NOMO-1 treated with dmso at 0.1 percent for 144 hours (cell line): ENCODE measurements around the gene COX19.

ENCODE experiments used
- DNase-seq: peaks from one replicate; lab custom pipeline; 2025; ENCODE audit not compliant: unreplicated experiment; lab: John Stamatoyannopoulos, UW

The COX19 gene

DNA sequence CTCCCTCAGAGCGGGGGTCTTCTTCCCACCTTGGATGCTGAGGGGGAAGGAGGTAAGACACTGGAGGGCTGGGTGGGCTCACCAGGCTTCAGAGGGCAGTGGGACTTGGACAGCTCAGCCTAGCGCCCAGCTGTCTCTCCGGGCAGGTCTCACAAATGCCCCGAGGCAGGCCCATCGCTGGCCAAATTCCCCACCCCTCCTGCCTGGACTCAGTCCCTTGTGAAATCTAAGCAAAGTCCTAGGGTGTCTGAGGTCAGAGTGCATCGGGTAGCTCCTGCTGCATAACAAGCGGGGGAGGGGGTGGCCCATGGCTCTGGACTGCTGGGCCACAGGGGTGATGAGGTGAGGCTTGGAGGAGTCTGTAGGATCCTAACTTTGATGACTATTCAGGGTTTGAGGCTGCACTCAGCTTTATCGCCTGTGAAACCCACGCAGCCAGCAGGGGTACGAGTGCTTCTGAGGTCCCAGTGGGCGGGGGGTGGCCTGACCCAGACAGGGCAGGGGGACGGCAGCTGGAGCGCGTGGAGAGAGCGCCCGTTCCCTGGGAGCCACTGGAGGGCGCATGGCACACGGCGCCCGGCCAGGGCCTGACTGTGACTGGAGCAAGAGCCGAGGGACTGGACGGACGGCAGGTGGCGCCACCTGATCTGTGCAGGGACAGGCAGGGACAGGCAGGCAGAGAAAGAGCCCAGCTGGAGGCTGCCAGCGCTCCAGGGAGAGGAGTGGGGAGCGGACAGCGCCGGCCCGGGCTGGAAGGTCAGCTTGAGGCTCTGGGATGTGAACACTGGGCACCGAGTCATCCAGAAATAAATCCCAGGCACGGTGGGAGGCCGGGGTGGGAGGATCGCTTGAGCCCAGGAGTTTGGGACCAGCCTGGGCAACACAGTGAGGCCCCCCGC, 17.6 kb upstream of the COX19 start:
- peak; percentile 96 for DNase-seq

- no peak for DNase-seq
These were observed 16.6 kb upstream of the COX19 start for GRCh38 chr7:991729-992656.

- DNase-seq = no peak
These were observed 15.8 kb upstream of the COX19 start for GRCh38 chr7:990933-991728.

DNA sequence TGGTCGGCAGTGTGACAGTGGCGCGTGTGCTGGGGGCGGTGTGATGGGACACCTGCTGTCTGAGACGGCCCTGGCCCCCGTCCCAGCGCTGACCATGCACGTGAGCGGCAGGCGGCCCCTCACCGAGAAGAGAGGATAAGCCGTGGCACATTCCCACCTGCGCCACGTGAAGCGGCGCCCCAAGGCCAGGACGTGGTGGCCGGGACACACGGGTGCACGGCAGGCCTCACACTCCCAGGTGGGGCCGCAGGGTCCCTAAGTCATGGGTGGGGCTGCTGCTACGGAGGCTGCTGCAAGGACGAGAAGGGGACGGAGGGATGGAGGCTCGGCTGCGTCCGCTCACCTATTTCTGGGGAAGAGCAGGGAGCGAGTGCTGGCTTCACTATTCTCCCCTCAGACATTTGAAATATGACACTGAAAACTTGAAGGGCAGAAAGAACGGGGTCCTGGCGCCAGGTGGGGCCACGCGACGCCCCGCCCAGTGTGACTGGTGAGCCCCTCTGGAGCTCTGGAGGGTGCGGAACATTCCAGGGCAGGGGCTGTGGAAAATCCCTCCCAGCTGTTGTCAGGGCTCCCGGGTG, 15.1 kb upstream of the COX19 start:
- DNase-seq = no peak

- no peak for DNase-seq
These were observed 13.7 kb upstream of the COX19 start for GRCh38 chr7:988963-989529.

DNA sequence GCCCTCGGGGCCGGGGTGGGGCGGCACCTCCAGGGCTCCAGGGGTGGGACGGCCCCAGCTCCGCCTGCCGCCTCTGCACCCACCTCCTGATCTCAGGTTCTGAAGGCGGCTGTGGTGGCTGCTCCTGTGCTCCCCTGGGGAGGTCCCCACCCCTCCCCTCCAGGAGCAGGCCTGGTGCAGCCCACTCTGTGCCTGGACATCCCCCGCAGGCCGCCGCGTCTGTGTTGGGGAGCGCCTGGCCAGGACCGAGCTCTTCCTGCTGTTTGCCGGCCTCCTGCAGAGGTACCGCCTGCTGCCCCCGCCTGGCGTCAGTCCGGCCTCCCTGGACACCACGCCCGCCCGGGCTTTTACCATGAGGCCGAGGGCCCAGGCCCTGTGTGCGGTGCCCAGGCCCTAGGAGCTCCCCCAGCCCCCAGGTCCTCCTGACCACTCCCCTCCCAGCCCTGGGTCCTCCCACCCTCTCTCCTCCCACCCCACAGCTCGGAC, 13.1 kb upstream of the COX19 start:
- DNase-seq = no peak

DNA sequence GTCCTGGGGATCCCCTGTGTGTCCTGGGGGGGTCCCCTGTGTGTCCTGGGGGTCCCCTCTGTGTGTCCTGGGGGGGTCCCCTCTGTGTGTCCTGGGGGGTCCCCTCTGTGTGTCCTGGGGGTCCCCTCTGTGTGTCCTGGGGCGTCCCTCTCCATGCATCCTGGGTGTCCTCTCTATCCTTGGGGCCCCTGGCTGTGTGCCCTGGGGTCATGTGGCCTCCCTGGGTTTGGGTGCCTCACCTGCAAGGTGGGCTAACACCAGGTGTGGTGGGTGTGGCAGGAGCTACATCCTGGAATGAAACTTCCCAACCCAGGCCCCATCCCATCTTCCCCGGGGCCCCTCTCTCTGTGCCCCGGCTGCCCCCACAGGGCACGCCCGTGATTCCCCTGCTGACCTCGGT, 12.6 kb upstream of the COX19 start:
- DNase-seq = no peak

DNA sequence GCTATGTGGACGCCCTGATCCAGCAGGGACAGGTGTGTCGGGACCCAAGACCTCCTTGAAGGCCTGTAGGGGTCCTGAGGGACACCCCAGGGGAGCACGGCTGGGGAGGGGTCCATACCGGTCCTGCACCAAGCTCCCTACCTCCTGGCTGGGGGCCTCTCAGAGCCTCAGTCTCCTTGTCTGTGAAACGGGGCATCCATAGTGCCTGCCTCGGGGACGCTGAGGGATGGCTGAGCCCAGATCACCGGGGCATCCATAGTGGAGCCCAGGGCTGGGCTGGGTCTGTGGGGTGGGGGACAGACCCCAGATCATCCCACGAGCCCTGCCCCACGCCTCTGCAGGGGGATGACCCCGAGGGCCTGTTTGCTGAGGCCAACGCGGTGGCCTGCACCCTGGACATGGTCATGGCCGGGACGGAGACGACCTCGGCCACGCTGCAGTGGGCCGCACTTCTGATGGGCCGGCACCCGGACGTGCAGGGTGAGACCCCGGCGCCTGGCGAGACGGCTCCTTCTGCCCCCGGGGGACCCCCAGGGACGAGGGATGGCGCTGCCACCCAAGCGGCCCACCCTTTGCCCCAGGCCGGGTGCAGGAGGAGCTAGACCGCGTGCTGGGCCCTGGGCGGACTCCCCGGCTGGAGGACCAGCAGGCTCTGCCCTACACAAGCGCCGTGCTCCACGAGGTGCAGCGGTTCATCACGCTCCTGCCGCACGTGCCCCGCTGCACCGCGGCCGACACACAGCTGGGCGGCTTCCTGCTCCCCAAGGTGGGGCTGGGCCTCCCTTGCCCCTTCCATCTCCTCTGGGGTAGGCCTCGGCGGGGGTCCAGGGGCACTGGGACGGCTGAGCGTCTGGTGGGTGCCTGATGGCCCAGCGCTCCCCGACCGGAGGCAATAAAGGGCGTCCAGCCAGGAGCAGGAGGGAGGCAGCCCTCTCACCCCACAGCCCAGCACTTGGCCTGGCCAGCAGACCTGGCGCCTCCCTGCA, 11.7 kb upstream of the COX19 start:
- no peak for DNase-seq

GRCh38 chr7:985915-986741, 10.8 kb upstream of the COX19 start:
- no peak for DNase-seq

GRCh38 chr7:985127-985416, 9.7 kb upstream of the COX19 start:
- no peak for DNase-seq

GRCh38 chr7:984361-985126, 9.2 kb upstream of the COX19 start:
- DNase-seq = no peak

DNA sequence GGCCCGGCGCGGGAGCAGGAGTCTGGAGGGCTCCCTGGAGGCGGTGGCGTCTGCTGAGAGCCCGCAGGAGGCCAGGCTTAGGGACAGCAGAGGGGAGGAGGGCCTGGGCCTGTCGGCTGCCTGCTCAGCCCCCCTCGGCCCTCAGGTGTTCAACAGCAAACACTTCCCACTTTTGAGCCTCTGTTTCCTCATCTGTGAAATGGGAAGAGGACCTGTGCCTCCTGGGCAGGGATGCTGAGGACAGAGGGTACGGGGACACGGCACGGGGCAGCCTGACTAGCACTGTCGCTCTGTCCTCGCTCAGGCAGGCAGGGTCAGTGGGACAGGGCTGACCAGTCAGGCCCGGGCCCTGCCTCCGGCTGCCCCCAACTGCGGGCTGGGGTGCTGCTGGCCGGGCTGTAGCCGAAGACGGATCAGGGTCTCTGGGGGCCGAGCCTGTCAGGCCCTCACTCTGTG, 8.3 kb upstream of the COX19 start:
- DNase-seq = no peak

GRCh38 chr7:983004-983615, 7.8 kb upstream of the COX19 start, which contains the start of gene CYP2W1:
Gene CYP2W1, plus strand, starts transcription at chr7:983181. Its CDS starts 31 bp downstream, at chr7:983212.
- no peak for DNase-seq

GRCh38 chr7:982511-983003, 7.2 kb upstream of the COX19 start:
- no peak for DNase-seq

DNA sequence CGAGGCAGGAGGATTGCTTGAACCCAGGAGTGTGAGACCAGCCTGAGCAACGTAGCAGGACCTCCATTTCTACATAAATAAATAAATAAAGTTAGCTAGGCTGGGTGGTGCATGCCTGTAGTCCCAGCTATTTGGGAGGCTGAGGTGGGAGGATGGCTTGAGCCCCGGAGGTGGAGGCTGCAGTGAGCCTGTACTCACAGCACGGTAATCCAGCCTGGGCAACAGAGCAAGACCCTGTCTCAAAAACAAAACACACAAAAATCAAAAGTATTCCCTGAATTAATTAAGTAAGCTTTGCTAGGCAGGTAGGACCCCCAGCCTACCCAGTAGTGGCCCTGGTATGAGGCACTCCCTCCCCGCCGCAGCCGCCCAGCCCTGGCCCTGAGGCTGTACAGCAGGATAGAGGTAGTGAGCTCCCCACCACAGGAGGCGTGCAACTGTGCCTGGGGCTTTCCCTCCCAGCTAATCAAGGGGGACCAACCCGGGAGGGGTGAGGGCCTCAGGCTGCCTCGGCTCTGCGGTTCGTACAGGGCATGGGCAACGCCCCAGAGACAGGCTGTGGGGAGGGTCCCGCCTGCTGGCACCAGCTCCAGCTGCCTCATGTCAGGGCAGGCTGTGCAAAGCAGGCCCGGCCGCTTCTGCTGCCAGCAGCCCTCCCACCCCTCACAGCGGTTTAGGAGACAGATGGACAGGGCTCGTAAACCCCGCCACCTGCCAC, 6.6 kb upstream of the COX19 start:
- DNase-seq = no peak

DNA sequence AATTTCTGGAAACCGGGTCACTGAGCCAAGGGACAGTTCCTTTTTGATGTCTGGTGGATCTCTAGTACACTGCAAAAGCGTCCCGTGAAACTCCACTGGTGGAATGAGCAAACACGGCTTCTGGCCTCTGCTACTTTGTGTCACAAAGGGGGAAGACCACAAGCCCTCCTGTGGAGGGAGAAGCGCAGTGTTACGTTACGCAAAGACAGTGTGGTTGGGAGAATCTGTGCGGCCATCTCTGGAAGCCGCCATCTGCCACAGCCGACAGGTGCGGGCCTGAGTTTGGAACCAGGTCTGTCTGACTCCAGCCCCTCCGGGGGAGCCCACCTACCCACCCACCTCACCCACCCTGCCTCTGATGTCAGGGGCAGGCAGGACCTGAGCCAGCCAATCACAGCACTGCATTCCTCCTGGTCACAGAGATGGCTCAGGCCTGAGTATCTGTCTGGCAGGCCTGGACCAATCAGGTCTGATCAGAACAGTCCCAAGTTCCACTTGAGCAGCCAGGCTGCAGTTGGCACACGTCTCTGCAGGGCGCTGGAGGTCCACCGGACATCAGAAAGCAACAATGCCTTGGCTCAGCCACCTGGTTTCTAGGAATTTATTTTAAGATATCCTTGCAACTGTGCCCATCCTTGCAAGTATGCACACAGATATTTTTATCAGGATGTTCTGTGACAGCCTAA, 4.7 kb upstream of the COX19 start:
- DNase-seq = no peak
